ENCODE results near the gene KATNB1. TPM values are rescaled to one million over a fixed set of nuclear protein-coding genes. Genes with fewer than 3 reads are reported as not detected.

The KATNB1 gene
- total RNA-seq, 4 donors from 2014 or later = 11.4 to 27.6 (median 26.1) TPM

- Histone ChIP-seq H3K27me3 (no peaks in the 10 kb centered on the region), H3K36me3 (no peaks in the 10 kb centered on the region), H3K4me1 (peaks cover 0 to 4% of the 10 kb centered on the region in 2 donors), H3K9me3 (no peaks in the 10 kb centered on the region), H3K4me3 (replicated peaks in 1 of 3) (no peak overlapping the region), H3K27ac (no peak overlapping the region)
- TF ChIP-seq POLR2A (IDR thresholded peaks at IDR 0.05) = no peak
- TF ChIP-seq, protein P1, sequence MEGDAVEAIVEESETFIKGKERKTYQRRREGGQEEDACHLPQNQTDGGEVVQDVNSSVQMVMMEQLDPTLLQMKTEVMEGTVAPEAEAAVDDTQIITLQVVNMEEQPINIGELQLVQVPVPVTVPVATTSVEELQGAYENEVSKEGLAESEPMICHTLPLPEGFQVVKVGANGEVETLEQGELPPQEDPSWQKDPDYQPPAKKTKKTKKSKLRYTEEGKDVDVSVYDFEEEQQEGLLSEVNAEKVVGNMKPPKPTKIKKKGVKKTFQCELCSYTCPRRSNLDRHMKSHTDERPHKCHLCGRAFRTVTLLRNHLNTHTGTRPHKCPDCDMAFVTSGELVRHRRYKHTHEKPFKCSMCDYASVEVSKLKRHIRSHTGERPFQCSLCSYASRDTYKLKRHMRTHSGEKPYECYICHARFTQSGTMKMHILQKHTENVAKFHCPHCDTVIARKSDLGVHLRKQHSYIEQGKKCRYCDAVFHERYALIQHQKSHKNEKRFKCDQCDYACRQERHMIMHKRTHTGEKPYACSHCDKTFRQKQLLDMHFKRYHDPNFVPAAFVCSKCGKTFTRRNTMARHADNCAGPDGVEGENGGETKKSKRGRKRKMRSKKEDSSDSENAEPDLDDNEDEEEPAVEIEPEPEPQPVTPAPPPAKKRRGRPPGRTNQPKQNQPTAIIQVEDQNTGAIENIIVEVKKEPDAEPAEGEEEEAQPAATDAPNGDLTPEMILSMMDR (IDR thresholded peaks at IDR 0.05) = no peak
- 87 to 94% methylated on average over 3 to 27 of the region's 44 CpGs for WGBS, 2 donors
- intact Hi-C loops (cut with DNase I) = no loop called here
- no peak for DNase-seq
Observed at GRCh38 chr16:57752581-57753447, 17.2 kb downstream of the KATNB1 start.

DNA sequence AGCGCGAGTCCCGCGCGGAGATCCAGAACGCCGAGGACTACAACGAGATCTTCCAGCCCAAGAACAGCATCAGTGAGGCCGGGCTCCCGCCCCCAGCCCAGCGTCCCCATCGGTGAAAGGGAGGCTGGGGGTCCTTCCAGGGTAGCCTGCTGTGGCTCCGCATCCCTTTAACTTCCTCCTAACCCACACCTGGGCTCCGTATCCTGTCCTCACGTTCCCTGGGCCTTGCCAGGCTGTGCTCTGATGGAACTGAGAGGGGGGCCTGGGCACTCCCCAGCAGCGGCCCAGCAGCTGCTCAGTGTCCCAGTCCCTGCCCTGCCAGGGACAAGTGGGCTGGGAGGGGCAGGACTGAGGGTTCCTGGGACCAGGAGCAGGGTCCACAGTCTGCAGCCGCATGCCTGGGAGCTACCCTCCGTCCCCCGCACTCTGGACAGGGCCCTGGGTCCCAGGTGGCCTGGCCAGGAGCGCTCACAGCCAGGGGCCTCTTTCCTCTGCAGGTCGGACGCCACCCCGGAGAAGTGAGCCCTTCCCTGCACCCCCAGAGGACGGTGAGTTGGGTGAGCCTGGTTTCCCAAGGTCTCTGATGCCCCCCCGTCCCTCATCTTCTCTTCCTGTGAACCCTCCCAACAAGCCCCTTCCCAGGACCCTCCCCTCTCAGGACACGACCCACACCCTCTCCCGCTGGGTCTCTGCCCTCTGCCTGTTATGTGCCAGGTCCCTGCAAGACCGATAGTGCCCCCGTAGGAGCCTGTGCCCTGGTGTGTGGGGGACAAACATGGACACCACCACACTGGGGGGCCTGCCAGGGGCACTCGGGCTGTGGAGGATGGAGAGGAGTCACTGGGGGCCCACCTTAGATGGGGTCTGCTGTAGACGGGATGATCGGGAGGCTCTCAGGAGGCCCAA, 18.1 kb downstream of the KATNB1 start:
- WGBS, 2 donors = 94 to 96% methylated on average over 26 to 27 of the region's 32 CpGs
- Histone ChIP-seq H3K27me3 (no peaks in the 10 kb centered on the region), H3K4me3 (replicated peaks in 1 of 3) (no peak overlapping the region), H3K4me1 (peaks cover 0 to 4% of the 10 kb centered on the region in 2 donors), H3K9me3 (no peaks in the 10 kb centered on the region), H3K27ac (no peak overlapping the region), H3K36me3 (no peaks in the 10 kb centered on the region)
- intact Hi-C loops (cut with DNase I) = no loop called here
- no peak for TF ChIP-seq POLR2A (IDR thresholded peaks at IDR 0.05)
- TF ChIP-seq, protein P1 (IDR thresholded peaks at IDR 0.05) = no peak
- no peak for DNase-seq

GRCh38 chr16:57754354-57755060, 18.9 kb downstream of the KATNB1 start:
- no peaks in the 10 kb centered on the region for H3K9me3 ChIP-seq
- no peak overlapping the region for H3K4me3 ChIP-seq (replicated peaks in 1 of 3)
- peaks cover 0 to 4% of the 10 kb centered on the region in 2 donors for H3K4me1 ChIP-seq
- H3K36me3 ChIP-seq = peaks cover 0 to 7% of the 10 kb centered on the region in 2 donors
- intact Hi-C loops (cut with DNase I) = loop anchor here (5.0 kb wide), 1 partner anchor 248 kb away; the partner anchor contains the start of genes USB1 and ZNF319
- DNase-seq = no peak
- H3K27me3 ChIP-seq = no peaks in the 10 kb centered on the region
- 83 to 84% methylated on average over 8 to 9 of the region's 9 CpGs for WGBS, 2 donors
- H3K27ac ChIP-seq = no peak overlapping the region
- TF ChIP-seq, protein P1 (IDR thresholded peaks at IDR 0.05) = no peak
- no peak for TF ChIP-seq POLR2A (IDR thresholded peaks at IDR 0.05)

DNA sequence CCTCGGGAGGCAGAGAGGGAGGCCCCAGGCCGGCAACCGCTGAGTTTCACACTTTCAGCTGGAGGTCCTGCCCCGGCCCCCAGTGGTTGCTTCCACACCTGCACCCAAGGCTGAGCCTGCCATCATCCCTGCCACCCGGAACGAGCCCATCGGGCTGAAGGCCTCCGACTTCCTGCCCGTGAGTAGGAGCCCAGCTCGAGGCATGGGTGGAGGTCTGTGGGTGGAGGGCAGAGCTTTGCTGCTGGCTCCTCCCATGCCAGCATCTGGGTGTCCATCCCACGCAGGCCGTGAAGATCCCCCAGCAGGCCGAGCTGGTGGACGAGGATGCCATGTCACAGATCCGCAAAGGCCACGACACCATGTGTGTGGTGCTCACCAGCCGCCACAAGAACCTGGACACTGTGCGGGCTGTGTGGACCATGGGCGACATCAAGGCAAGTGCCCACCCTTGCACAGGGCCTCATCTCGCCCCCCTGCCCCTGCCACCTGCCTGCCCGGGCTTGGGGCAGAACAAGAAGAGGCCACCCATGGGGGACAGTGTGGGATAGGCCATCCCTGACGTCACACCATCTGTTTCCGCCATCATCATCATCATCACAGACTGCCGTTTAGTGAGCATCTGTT, 19.6 kb downstream of the KATNB1 start:
- peaks cover 4 to 13% of the 10 kb centered on the region in 2 donors for H3K36me3 ChIP-seq
- no peak for DNase-seq
- TF ChIP-seq, protein P1 (IDR thresholded peaks at IDR 0.05) = no peak
- TF ChIP-seq POLR2A (IDR thresholded peaks at IDR 0.05) = no peak

More for the DNA sequence above, 19.6 kb downstream of the KATNB1 start:
- intact Hi-C loops (cut with DNase I) = loop anchor here (5.0 kb wide), 1 partner anchor 247 kb away; the partner anchor contains the start of genes USB1 and ZNF319
- Histone ChIP-seq H3K27ac (no peak overlapping the region), H3K27me3 (no peaks in the 10 kb centered on the region), H3K4me1 (peaks cover 0 to 4% of the 10 kb centered on the region in 2 donors), H3K9me3 (no peaks in the 10 kb centered on the region), H3K4me3 (replicated peaks in 1 of 3) (no peak overlapping the region)
- 82 to 92% methylated on average over 7 to 9 of the region's 24 CpGs for WGBS, 2 donors

Data from thyroid gland (tissue), 4 donors.